H1 (cell line): ENCODE results near the gene ELMOD1. TPM values are rescaled to one million over a fixed set of nuclear protein-coding genes. Genes with fewer than 3 reads are reported as not detected.

Experiments
- CTCF ChIA-PET: fragments of 300-600 bp; sonication (Branson Sonifier 250); formaldehyde crosslinking; loops from one replicate; lab custom pipeline; 2021; ENCODE audit not compliant: partially characterized antibody; lab: Charles Lee
- POLR2A ChIA-PET: fragments of 300-600 bp; sonication (Branson Sonifier 250); formaldehyde crosslinking; loops from one replicate; lab custom pipeline; 2021; ENCODE audit warnings: inconsistent platforms; ENCODE audit not compliant: partially characterized antibody; lab: Charles Lee
- DNase-seq, 2 experiments: peaks; one replicate each; pipeline versions ENCODE4 v3.0.0 to v3.0.0-alpha.2; 2010 to 2022; ENCODE audit warnings: low spot score in 2 of 2, low read depth in 1 of 2, mixed read lengths in 1 of 2
- FAIRE-seq: peaks from 2 replicates; lab custom pipeline; 2011; peaks lifted over from hg19 to GRCh38; lab: Jason Lieb, UNC
- H2AFZ ChIP-seq: 2 replicates; pipeline ENCODE4 v1.8.1; 2012; ENCODE audit warnings: low read length, inconsistent platforms
- H2AK5ac ChIP-seq: 2 replicates; pipeline ENCODE4 v1.6.1; 2013; ENCODE audit warnings: low read depth, low read length
- H2BK120ac ChIP-seq: replicated peaks from 2 replicates; pipeline ENCODE3; 2013; ENCODE audit warnings: low read depth, low read length, inconsistent platforms
- H2BK12ac ChIP-seq: 2 replicates; pipeline ENCODE4 v1.6.1; 2013; ENCODE audit warnings: low read depth, low read length
- H2BK15ac ChIP-seq: 2 replicates; pipeline ENCODE4 v1.6.1; 2013; ENCODE audit warnings: low read length
- H2BK20ac ChIP-seq: 2 replicates; pipeline ENCODE4 v1.6.1; 2013; ENCODE audit warnings: low read length
- H2BK5ac ChIP-seq: 2 replicates; pipeline ENCODE4 v1.6.1; 2013; ENCODE audit warnings: low read depth, low read length
- H3K14ac ChIP-seq: 2 replicates; pipeline ENCODE4 v1.6.1; 2013; ENCODE audit warnings: inconsistent platforms; ENCODE audit not compliant: insufficient read length
- H3K18ac ChIP-seq: 2 replicates; pipeline ENCODE4 v1.6.1; 2013; ENCODE audit warnings: low read length; ENCODE audit errors: extremely low read depth
- H3K23ac ChIP-seq: 2 replicates; pipeline ENCODE4 v1.6.1; 2013; ENCODE audit warnings: inconsistent platforms; ENCODE audit not compliant: insufficient read length
- H3K23me2 ChIP-seq: 2 replicates; pipeline ENCODE4 v1.6.1; 2013; ENCODE audit warnings: low read depth, low read length
- H3K27ac ChIP-seq: 2 replicates; pipeline ENCODE4 v1.6.1; 2011; ENCODE audit warnings: low read depth, low read length, inconsistent platforms
- H3K27me3 ChIP-seq, 4 experiments: replicated peaks in 1 of 4; 1 replicate in 1 of 4; 2 replicates in 3 of 4; pipeline versions ENCODE4 v1.6.1 to v1.8.1; 2011 to 2013; ENCODE audit warnings: low read length in 3 of 4, mild to moderate bottlenecking in 3 of 4, inconsistent platforms in 2 of 4, mixed read lengths in 2 of 4, moderate library complexity in 1 of 4; ENCODE audit not compliant: control insufficient read depth in 3 of 4, insufficient read depth in 3 of 4; ENCODE audit errors: extremely low read depth in 1 of 4
- H3K36me3 ChIP-seq, 4 experiments: 2 replicates each; pipeline versions ENCODE4 v1.6.1 to v1.8.1; 2011 to 2013; ENCODE audit warnings: mild to moderate bottlenecking in 4 of 4, low read length in 3 of 4, moderate library complexity in 2 of 4, control low read depth in 1 of 4, inconsistent platforms in 1 of 4; ENCODE audit not compliant: insufficient read depth in 4 of 4, control insufficient read depth in 2 of 4
- H3K4ac ChIP-seq: replicated peaks from 2 replicates; pipeline ENCODE3; 2013; ENCODE audit warnings: low read length, low read depth, mixed read lengths, inconsistent platforms; ENCODE audit not compliant: insufficient read length
- H3K4me1 ChIP-seq, 4 experiments: replicated peaks in 1 of 4; 1 replicate in 1 of 4; 2 replicates in 3 of 4; pipeline versions ENCODE4 v1.6.1 to v1.8.1; 2011 to 2013; ENCODE audit warnings: low read length in 3 of 4, inconsistent platforms in 2 of 4, mixed read lengths in 1 of 4; ENCODE audit not compliant: insufficient read depth in 4 of 4, control insufficient read depth in 3 of 4
- H3K4me2 ChIP-seq, 2 experiments: 2 replicates each; pipeline versions ENCODE4 v1.6.1 to v1.8.1; 2011 to 2013; ENCODE audit warnings: low read depth in 2 of 2, low read length in 2 of 2, control low read depth in 1 of 2, inconsistent platforms in 1 of 2, mild to moderate bottlenecking in 1 of 2; ENCODE audit not compliant: insufficient read depth in 1 of 2
- H3K4me3 ChIP-seq, 4 experiments: fragments of 200-600, 300-600 bp in 1 of 4; sonication (generic), shearing (Covaris generic), sonication (Bioruptor Twin) in 1 of 4; 2 replicates each; pipeline versions ENCODE4 v1.5.1 to v1.8.1; 2011 to 2016; ENCODE audit warnings: low read length in 4 of 4, low read depth in 3 of 4, control low read depth in 2 of 4, inconsistent platforms in 2 of 4, mild to moderate bottlenecking in 2 of 4, mixed read lengths in 1 of 4, moderate library complexity in 1 of 4; ENCODE audit not compliant: insufficient read depth in 2 of 4; ENCODE audit errors: extremely low read depth in 1 of 4
- H3K56ac ChIP-seq: replicated peaks from 2 replicates; pipeline ENCODE3; 2013; ENCODE audit warnings: low read depth, mild to moderate bottlenecking, mixed read lengths, low read length, inconsistent platforms; ENCODE audit not compliant: insufficient read length
- H3K79me1 ChIP-seq: 2 replicates; pipeline ENCODE4 v1.6.1; 2013; ENCODE audit warnings: low read depth, low read length, control low read depth
- H3K79me2 ChIP-seq, 2 experiments: 2 replicates each; pipeline versions ENCODE4 v1.6.1 to v1.8.1; 2012 to 2013; ENCODE audit warnings: low read length in 2 of 2, mild to moderate bottlenecking in 2 of 2, inconsistent platforms in 1 of 2; ENCODE audit not compliant: insufficient read depth in 2 of 2, control insufficient read depth in 1 of 2
- H3K9ac ChIP-seq, 4 experiments: replicated peaks in 1 of 4; 1 replicate in 1 of 4; 2 replicates in 3 of 4; pipeline versions ENCODE4 v1.6.1 to v1.8.1; 2011 to 2013; ENCODE audit warnings: low read depth in 3 of 4, low read length in 3 of 4, control low read depth in 2 of 4, mild to moderate bottlenecking in 2 of 4, moderate library complexity in 2 of 4, inconsistent platforms in 1 of 4; ENCODE audit errors: extremely low read depth in 1 of 4
- H3K9me3 ChIP-seq, 2 experiments: 2 replicates each; pipeline versions ENCODE4 v1.6.1 to v1.8.1; 2012 to 2013; ENCODE audit warnings: mild to moderate bottlenecking in 2 of 2, moderate library complexity in 2 of 2, control low read depth in 1 of 2, inconsistent platforms in 1 of 2, low read depth in 1 of 2, low read length in 1 of 2, mixed read lengths in 1 of 2; ENCODE audit not compliant: insufficient read depth in 2 of 2
- H4K20me1 ChIP-seq, 2 experiments: replicated peaks in 1 of 2; 2 replicates each; pipeline versions ENCODE3 to v1.8.1; 2011 to 2013; ENCODE audit warnings: inconsistent platforms in 2 of 2, low read length in 2 of 2, mild to moderate bottlenecking in 1 of 2; ENCODE audit not compliant: insufficient read depth in 2 of 2, control insufficient read depth in 1 of 2
- H4K5ac ChIP-seq: 2 replicates; pipeline ENCODE4 v1.6.1; 2013; ENCODE audit warnings: low read length, low read depth, mixed read lengths, inconsistent platforms; ENCODE audit not compliant: insufficient read length
- H4K8ac ChIP-seq: 2 replicates; pipeline ENCODE4 v1.8.0; 2013; ENCODE audit warnings: mild to moderate bottlenecking, moderate library complexity, low read length, inconsistent platforms; ENCODE audit not compliant: insufficient read depth; ENCODE audit errors: extremely low read depth
- H4K91ac ChIP-seq: replicated peaks from 2 replicates; pipeline ENCODE3; 2013; ENCODE audit warnings: low read length, mixed read lengths, inconsistent platforms; ENCODE audit not compliant: insufficient read length
- CBX8 ChIP-seq: fragments of 300-800, 300-1000 bp; sonication (generic); IDR thresholded peaks from 2 replicates; pipeline ENCODE4 v1.7.1; 2016; ENCODE audit warnings: low read depth, low read length, borderline replicate concordance
- WGBS, 2 experiments: shearing (Covaris generic) in 1 of 2; methylation state at CpG; one replicate each; pipeline versions ENCODE4 v1.1.6 to v1.1.7; 2013 to 2015; ENCODE audit warnings: low lambda C conversion rate in 2 of 2, mixed read lengths in 2 of 2, inconsistent platforms in 1 of 2, low coverage in 1 of 2, missing lambda C conversion rate in 1 of 2; ENCODE audit not compliant: insufficient replicate concordance in 2 of 2, insufficient coverage in 1 of 2, insufficient read length in 1 of 2; ENCODE audit errors: extremely low coverage in 1 of 2, missing lambda C conversion rate in 1 of 2; 5-methylcytosine and 5-hydroxymethylcytosine counted together
- polyA plus RNA-seq, 7 experiments: library from polyadenylated mRNA; depleted of rRNA in 3 of 7; stranded (reverse) in 5 of 7; unstranded in 2 of 7; fragments of >200 nt in 5 of 7; fragments of 200-250 nt in 2 of 7; gene quantifications; 1 replicate in 5 of 7; 2 replicates in 1 of 7; 4 replicates in 1 of 7; pipeline versions ENCODE4 v1.2.1 to v1.2.3, GENCODE V29; 2011 to 2013; ENCODE audit warnings: missing spikeins in 2 of 7, mixed read lengths in 2 of 7
- total RNA-seq: library from RNA; stranded (reverse); fragmentation: NEBNext Ultra II Directional; extraction: Animal tissue kit (Norgen Biotek cat#: 25700); gene quantifications from 2 replicates; pipeline ENCODE4 v1.2.1, GENCODE V29; 2021

ELMOD1 gene
- total and polyA plus RNA-seq, 2 of the 8 experiments (the other 6 are each of a cell fraction or from before 2014, with no cell fraction given), result 0.47 to 1.6 TPM

DNA sequence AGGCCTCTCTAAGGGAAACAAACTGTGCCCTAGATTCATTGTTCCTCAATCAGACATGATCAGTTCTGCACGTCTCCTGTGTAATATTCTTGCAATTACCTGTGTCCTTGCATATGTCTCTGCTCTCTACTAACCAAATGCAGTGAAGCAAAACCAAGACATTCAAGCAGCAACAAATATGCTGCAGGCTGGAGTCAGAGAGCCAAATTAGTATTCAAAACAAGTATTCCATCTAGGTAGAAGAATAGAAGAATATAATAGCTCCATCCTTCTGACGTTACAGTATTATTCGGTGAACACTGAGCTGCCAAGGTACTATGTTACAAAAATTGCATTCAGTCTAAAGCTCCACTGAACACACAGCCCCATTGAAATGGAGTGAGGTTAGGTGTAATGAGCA lies 69.1 kb downstream of the ELMOD1 start:
- Histone ChIP-seq H4K20me1 (no peaks in the 10 kb centered on the region), H3K18ac (no peak overlapping the region), H3K4ac (no peak overlapping the region), H3K27ac (no peak overlapping the region), H2BK12ac (no peak overlapping the region), H3K23ac (no peak overlapping the region), H3K36me3 (no peaks in the 10 kb centered on the region), H3K4me2 (no peak overlapping the region), H4K91ac (no peak overlapping the region), H4K5ac (no peak overlapping the region), H3K4me3 (no peak overlapping the region), H2AFZ (no peak overlapping the region), H3K14ac (no peak overlapping the region), H2BK20ac (no peak overlapping the region), H3K9me3 (no peaks in the 10 kb centered on the region), H2BK15ac (no peak overlapping the region), H3K79me1 (no peaks in the 10 kb centered on the region), H3K9ac (no peak overlapping the region), H4K8ac (no peak overlapping the region), H3K56ac (no peak overlapping the region), H2BK5ac (no peak overlapping the region), H3K4me1 (peaks cover 0 to 7% (median 4%) of the 10 kb centered on the region in 4 experiments; a peak in 3 of 7 replicates), H2AK5ac (no peak overlapping the region), H3K27me3 (no peaks in the 10 kb centered on the region), H2BK120ac (no peak overlapping the region), H3K79me2 (no peaks in the 10 kb centered on the region), H3K23me2 (no peaks in the 10 kb centered on the region)
- ChIA-PET POLR2A (no interaction called here), CTCF (interaction anchor here (0.6 to 1.1 kb wide), 7 partner anchors 8 to 81 kb away, joined by 3 to 4 read pairs (median 3); no protein-coding TSS in a partner anchor)
- no peak for FAIRE-seq
- 95% methylated on average over 3 of the region's 3 CpGs; no CpG with 5 or more reads in 1 of the 2 experiments for WGBS, 2 experiments
- no peak for TF ChIP-seq CBX8
- DNase-seq, result no peak
